ENCODE results near the gene PAX8. TPM values are rescaled to one million over a fixed set of nuclear protein-coding genes. Genes with fewer than 3 reads are reported as not detected.

Gene PAX8
- total RNA-seq, 1 donor from 2014 or later: not detected

DNA sequence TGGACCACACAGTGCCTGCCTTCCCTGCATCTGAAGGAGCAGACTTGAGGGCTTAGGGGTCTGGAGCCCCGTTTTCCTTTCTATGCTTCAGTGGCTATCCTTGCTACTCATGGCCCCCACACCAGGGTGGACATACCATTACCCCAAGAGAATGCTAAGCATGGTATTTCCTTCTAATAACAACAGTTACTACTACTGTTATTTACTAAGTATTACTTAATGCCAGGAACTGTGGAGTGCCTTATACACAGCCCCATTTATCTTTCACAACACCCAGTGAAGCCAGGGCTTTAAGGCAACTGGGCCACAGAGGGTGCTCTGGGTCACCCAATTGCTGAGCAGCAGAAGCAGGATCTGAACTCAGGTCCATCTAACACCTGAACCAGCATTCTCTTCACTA is 5.8 kb upstream of the PAX8 start:
- H3K36me3 ChIP-seq (ENCODE audit: control insufficient read depth, insufficient read depth, low read length): no peaks in the 10 kb centered on the region
- DNase-seq (ENCODE audit: low read depth): peak; percentile 26
- H3K4me3 ChIP-seq (ENCODE audit: low read depth, low read length): no peak overlapping the region
- TF ChIP-seq, protein P1, sequence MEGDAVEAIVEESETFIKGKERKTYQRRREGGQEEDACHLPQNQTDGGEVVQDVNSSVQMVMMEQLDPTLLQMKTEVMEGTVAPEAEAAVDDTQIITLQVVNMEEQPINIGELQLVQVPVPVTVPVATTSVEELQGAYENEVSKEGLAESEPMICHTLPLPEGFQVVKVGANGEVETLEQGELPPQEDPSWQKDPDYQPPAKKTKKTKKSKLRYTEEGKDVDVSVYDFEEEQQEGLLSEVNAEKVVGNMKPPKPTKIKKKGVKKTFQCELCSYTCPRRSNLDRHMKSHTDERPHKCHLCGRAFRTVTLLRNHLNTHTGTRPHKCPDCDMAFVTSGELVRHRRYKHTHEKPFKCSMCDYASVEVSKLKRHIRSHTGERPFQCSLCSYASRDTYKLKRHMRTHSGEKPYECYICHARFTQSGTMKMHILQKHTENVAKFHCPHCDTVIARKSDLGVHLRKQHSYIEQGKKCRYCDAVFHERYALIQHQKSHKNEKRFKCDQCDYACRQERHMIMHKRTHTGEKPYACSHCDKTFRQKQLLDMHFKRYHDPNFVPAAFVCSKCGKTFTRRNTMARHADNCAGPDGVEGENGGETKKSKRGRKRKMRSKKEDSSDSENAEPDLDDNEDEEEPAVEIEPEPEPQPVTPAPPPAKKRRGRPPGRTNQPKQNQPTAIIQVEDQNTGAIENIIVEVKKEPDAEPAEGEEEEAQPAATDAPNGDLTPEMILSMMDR (IDR thresholded peaks at IDR 0.05; ENCODE audit: insufficient read depth, low read length, severe bottlenecking): no peak
- no peaks in the 10 kb centered on the region for H3K27me3 ChIP-seq (ENCODE audit: control insufficient read depth, insufficient read depth, low read length)
- FAIRE-seq: no peak

DNA sequence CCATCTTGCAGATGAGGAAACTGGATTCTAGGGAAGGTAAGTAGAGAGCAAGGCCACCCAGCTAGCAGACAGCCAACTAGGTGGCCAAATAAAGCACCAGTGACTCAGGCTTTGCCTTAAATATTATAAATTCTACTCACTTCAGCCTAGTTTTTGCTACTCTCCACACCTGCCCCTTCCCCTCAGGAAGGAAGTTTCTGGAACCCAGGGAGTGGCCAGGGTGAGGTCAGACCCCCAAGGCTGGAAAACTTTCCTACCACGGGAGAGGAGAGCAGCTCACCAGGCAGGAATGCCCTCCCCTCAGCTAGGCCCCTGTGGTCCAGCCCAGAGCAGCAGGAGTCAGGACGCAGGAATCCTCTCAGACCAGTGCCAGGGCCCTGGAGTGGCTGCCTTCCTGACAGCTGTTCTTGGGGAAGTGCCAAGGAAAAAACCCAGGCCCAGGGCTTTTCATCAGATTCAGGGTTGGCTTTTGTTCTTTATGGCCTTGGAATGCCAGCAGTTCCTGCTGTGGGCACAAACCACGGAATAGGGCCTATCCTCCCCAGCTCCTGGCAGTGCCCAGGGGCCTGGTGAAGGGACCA is 5.1 kb upstream of the PAX8 start:
- FAIRE-seq: no peak
- Histone ChIP-seq H3K36me3 (ENCODE audit: control insufficient read depth, insufficient read depth, low read length) (no peaks in the 10 kb centered on the region), H3K4me3 (ENCODE audit: low read depth, low read length) (no peak overlapping the region), H3K27me3 (ENCODE audit: control insufficient read depth, insufficient read depth, low read length) (no peaks in the 10 kb centered on the region)
- TF ChIP-seq, protein P1 (IDR thresholded peaks at IDR 0.05; ENCODE audit: insufficient read depth, low read length, severe bottlenecking): no peak
- peak; percentile 88 for DNase-seq (ENCODE audit: low read depth)

DNA sequence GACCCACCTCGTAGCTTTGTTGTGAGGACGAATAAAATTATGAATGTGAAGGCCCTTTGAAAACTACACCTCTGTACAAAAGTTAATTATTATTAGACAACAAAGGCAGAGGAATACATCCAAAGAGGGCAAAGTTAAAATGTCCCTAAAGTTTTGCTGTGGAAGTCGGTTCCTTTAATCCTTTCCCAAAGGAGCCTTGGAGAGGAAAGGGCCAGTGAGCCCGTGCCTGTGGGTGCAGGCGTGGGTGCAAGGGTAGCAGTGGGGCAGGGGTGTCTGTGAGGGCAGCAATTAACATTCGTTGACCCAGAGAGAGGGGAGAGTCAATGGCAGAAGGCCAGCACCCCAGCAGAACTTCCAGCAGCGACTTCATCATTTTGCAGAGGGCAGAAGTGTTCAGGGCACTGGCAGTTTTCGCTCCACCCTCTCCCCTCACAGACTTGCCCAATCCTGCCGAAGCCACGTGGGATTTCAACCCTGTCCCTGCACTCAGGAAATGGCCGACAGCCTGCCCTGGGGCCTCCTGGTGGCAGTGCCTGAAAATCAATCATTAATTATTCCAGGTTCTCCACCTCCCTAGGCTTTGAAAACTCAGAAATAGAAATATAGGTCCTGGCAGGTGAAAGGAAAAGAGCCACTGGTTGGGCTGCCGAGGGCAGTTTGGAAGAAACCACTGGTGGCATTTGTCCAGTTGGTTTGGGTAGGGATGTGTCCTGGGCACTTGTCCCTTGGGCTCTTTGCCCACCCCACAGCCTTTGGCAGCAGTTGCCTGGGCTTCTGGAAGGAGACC is 4.2 kb upstream of the PAX8 start:
- Histone ChIP-seq H3K27me3 (ENCODE audit: control insufficient read depth, insufficient read depth, low read length) (no peaks in the 10 kb centered on the region), H3K36me3 (ENCODE audit: control insufficient read depth, insufficient read depth, low read length) (no peaks in the 10 kb centered on the region), H3K4me3 (ENCODE audit: low read depth, low read length) (no peak overlapping the region)
- TF ChIP-seq, protein P1 (IDR thresholded peaks at IDR 0.05; ENCODE audit: insufficient read depth, low read length, severe bottlenecking): peak; percentile 22
- no peak for FAIRE-seq
- peak; percentile 46 for DNase-seq (ENCODE audit: low read depth)

DNA sequence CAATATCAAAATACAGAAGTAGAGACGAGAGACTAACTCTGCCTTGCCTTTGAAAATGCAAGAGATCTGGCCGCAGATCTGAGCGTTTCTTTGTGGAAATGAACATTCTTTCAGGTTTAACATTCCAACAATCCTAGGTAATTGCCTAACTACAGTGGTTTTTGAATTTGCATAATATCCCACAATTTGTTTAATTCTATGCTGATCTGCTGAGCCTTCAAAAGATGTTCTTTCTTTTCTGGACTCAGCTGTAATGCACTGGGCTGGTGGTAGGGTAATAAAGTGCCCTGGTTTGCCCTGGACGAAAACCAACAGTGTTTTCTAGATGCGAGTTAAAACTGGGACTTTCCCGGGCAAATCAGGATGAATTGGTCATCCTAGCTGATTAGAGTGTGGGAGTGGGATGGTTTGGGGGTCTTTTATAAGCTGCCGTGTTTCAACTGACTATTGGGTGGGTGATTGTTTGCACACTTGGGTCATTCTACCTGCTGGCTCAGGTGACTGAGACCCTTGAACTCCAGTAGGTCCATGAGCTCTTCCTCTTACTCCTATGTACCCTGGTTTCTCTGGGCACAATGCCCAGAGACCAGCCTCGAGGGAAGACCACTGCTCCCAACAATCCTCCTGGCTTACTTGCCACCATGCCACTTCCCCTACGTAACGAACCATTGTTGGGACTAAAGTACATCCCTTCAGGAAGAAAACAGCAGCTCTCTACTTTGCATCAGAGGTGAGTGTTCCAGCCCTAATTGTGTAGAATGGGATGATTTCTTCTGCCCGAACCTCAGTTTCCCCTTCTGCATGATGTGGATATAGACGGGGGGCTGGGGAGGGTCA is 3.4 kb upstream of the PAX8 start:
- no peak for DNase-seq (ENCODE audit: low read depth)

DNA sequence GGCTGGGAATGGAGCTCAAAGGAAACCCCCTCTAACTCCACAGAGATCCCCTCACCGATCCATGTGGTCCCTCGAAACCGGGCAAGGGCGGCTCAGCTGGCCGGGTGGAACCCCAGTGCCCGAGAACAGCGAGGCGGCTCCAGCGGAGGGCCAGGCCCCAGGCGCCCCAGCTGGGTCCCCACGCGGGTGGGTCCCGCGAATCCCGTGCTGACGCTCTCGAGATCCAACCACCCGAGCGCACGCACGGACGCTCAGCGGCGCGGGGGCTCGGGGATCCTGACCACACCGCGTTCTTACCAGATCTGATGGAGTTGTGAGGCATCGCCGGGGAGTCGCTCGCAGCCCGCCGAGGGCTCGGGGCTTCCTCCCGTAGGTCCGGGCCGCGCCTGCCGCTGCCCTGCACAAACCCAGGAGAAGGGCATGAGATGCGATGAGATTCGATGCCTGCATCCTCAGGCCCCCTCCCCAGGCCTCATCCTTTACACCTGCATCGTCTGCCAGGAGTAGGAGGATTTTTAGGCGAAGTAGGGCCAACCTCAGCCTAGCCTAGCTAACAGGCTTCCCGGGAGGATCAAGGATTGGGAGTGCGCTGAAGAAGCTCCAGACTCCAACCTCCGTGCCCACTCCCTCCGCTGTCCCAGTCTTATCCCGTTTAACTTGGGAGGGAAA is 514 bp downstream of the PAX8 start:
- DNase-seq (ENCODE audit: low read depth) (no peak), FAIRE-seq (no peak)
- peaks cover 29% of the 10 kb centered on the region for H3K27me3 ChIP-seq (ENCODE audit: control insufficient read depth, insufficient read depth, low read length)
- TF ChIP-seq, protein P1 (IDR thresholded peaks at IDR 0.05; ENCODE audit: insufficient read depth, low read length, severe bottlenecking): no peak
- H3K4me3 ChIP-seq (ENCODE audit: low read depth, low read length): no peak overlapping the region
- H3K36me3 ChIP-seq (ENCODE audit: control insufficient read depth, insufficient read depth, low read length): no peaks in the 10 kb centered on the region

More for the DNA sequence above, 3.4 kb upstream of the PAX8 start:
- no peak overlapping the region for H3K4me3 ChIP-seq (ENCODE audit: low read depth, low read length)
- H3K36me3 ChIP-seq (ENCODE audit: control insufficient read depth, insufficient read depth, low read length): no peaks in the 10 kb centered on the region
- TF ChIP-seq, protein P1 (IDR thresholded peaks at IDR 0.05; ENCODE audit: insufficient read depth, low read length, severe bottlenecking): no peak
- H3K27me3 ChIP-seq (ENCODE audit: control insufficient read depth, insufficient read depth, low read length): peaks cover 7% of the 10 kb centered on the region
- peak; percentile 79 for FAIRE-seq
